HL-60 (cell line): ENCODE data around the gene WDR17.

Source experiments
- DNase-seq, 2 experiments: peaks; one replicate each; pipeline ENCODE4 v3.0.0-alpha.2; 2010 to 2020; ENCODE audit warnings: low read depth in 1 of 2, low spot score in 1 of 2
- H3K27ac ChIP-seq: fragments of 250-450 bp; sonication (Bioruptor Pico); replicated peaks from 2 replicates; pipeline ENCODE4 v1.5.1; 2020; ENCODE audit warnings: mild to moderate bottlenecking, moderate library complexity
- H3K27me3 ChIP-seq: fragments of 250-450 bp; sonication (Bioruptor Pico); 2 replicates; pipeline ENCODE4 v1.5.1; 2021; ENCODE audit warnings: mild to moderate bottlenecking, moderate library complexity; ENCODE audit not compliant: insufficient read depth, poor library complexity, severe bottlenecking
- H3K4me3 ChIP-seq: replicated peaks from 2 replicates; pipeline ENCODE4 v1.5.1; 2011; ENCODE audit warnings: mild to moderate bottlenecking, control low read depth, low read length; ENCODE audit not compliant: insufficient read depth
- GABPA ChIP-seq: IDR thresholded peaks from 2 replicates; pipeline ENCODE4 v1.6.1; 2012; ENCODE audit warnings: low read depth
- POLR2AphosphoS5 ChIP-seq: IDR thresholded peaks from 2 replicates; pipeline ENCODE4 v1.6.1; 2012; ENCODE audit warnings: low read depth
- SPI1 ChIP-seq: IDR thresholded peaks from 2 replicates; pipeline ENCODE4 v1.6.1; 2012; ENCODE audit warnings: low read depth, mild to moderate bottlenecking, borderline replicate concordance
- TF ChIP-seq, protein P1 (sequence below): IDR thresholded peaks from one replicate; pipeline ENCODE4 v1.5.1; 2011; ENCODE audit warnings: low read length, control low read depth, inconsistent platforms; ENCODE audit not compliant: insufficient read depth
- TF ChIP-seq, protein P2 (sequence below): IDR thresholded peaks from 2 replicates; pipeline ENCODE4 v1.6.1; 2012; ENCODE audit warnings: low read depth; ENCODE audit not compliant: insufficient replicate concordance

WDR17 gene

DNA sequence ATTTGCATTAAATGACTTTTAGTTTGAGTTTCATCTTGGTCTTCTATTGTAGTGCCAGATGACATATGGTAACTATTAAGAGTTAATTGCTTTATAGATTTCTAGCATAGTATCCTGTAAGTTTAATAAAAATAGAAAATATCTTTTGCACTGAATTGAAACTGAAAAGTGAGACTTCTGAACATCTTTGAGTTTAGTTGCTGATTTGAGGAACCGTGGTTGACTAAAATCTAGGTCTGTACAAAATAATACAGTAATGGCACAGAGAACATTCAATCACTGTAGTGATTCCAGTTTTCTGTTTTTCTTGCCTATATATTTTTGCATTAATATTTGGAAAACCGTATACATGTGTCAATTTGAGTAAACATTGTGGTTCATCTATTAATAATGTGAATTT, 69.0 kb downstream of the WDR17 start:
- DNase-seq = no peak
- Histone ChIP-seq H3K27me3 (no peaks in the 10 kb centered on the region), H3K4me3 (no peak overlapping the region), H3K27ac (no peak overlapping the region)
- TF ChIP-seq, protein P1, sequence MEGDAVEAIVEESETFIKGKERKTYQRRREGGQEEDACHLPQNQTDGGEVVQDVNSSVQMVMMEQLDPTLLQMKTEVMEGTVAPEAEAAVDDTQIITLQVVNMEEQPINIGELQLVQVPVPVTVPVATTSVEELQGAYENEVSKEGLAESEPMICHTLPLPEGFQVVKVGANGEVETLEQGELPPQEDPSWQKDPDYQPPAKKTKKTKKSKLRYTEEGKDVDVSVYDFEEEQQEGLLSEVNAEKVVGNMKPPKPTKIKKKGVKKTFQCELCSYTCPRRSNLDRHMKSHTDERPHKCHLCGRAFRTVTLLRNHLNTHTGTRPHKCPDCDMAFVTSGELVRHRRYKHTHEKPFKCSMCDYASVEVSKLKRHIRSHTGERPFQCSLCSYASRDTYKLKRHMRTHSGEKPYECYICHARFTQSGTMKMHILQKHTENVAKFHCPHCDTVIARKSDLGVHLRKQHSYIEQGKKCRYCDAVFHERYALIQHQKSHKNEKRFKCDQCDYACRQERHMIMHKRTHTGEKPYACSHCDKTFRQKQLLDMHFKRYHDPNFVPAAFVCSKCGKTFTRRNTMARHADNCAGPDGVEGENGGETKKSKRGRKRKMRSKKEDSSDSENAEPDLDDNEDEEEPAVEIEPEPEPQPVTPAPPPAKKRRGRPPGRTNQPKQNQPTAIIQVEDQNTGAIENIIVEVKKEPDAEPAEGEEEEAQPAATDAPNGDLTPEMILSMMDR = no peak
- TF ChIP-seq GABPA = no peak
- TF ChIP-seq SPI1 = no peak
- TF ChIP-seq POLR2AphosphoS5 = no peak
- TF ChIP-seq, protein P2, sequence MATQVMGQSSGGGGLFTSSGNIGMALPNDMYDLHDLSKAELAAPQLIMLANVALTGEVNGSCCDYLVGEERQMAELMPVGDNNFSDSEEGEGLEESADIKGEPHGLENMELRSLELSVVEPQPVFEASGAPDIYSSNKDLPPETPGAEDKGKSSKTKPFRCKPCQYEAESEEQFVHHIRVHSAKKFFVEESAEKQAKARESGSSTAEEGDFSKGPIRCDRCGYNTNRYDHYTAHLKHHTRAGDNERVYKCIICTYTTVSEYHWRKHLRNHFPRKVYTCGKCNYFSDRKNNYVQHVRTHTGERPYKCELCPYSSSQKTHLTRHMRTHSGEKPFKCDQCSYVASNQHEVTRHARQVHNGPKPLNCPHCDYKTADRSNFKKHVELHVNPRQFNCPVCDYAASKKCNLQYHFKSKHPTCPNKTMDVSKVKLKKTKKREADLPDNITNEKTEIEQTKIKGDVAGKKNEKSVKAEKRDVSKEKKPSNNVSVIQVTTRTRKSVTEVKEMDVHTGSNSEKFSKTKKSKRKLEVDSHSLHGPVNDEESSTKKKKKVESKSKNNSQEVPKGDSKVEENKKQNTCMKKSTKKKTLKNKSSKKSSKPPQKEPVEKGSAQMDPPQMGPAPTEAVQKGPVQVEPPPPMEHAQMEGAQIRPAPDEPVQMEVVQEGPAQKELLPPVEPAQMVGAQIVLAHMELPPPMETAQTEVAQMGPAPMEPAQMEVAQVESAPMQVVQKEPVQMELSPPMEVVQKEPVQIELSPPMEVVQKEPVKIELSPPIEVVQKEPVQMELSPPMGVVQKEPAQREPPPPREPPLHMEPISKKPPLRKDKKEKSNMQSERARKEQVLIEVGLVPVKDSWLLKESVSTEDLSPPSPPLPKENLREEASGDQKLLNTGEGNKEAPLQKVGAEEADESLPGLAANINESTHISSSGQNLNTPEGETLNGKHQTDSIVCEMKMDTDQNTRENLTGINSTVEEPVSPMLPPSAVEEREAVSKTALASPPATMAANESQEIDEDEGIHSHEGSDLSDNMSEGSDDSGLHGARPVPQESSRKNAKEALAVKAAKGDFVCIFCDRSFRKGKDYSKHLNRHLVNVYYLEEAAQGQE = no peak

DNA sequence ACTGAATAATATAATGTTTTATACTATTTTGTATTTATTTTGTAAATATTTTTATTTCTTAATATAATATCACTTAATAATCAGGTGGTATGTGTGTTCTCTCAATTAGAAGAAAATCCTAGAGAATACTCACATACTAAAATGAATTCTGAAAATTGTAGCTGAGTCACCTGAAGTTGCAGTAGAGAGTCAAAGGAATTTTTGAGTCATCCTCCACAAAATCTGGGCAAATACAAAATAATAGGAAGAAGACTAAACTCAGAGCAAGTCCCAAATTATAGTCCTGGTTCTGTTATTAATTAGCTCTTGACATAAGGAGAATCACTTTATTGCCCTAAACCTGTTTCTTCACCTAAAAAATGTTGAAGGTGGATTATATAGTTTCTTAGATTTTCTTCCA, 72.0 kb downstream of the WDR17 start:
- Histone ChIP-seq H3K27me3 (no peaks in the 10 kb centered on the region), H3K4me3 (no peak overlapping the region), H3K27ac (no peak overlapping the region)
- TF ChIP-seq, protein P1 = no peak
- no peak for TF ChIP-seq GABPA
- TF ChIP-seq SPI1 = no peak
- TF ChIP-seq, protein P2 = no peak
- no peak for TF ChIP-seq POLR2AphosphoS5
- no peak for DNase-seq

DNA sequence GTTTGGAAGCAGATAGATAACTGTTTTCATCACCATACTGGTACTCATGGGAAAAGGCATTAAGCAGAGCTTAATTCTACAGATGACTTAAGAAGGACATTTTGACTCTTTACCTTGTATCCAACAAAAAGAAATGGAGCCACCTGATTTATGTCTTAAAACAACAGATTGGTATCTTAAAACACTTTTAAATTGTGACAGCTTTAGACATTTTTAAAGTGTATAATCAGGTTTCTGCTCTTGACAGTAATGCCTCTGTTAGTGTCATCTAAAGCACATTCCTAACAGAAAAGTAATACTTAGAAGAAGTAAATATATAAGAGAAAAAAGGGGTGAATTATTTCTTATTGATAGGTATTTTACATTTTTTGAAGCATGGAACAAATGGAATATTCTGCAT, 73.9 kb downstream of the WDR17 start:
- H3K27me3 ChIP-seq = no peaks in the 10 kb centered on the region
- TF ChIP-seq POLR2AphosphoS5 = no peak
- TF ChIP-seq, protein P1 = no peak
- no peak for TF ChIP-seq GABPA
- no peak for TF ChIP-seq SPI1
- H3K4me3 ChIP-seq = no peak overlapping the region
- no peak for DNase-seq
- no peak overlapping the region for H3K27ac ChIP-seq

DNA sequence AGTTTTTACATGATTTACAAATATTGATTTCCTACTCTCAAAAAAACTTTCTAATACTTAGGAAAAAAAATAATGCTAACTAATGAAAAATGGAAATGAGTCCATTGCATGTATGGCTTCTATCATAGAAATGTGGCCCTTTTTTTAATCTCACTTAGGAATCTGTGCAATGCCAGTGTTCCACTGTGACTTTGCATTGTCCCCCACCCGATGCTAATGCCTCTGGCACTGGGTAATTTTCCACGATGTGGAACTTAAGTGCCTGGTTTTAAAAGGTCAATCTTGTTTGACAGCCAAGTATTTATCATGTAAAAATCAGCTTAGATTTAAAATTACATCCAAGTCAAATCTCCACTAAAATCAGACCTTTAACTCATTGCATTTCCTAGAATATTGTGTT, 76.6 kb downstream of the WDR17 start:
- DNase-seq = no peak
- Histone ChIP-seq H3K27ac (no peak overlapping the region), H3K27me3 (no peaks in the 10 kb centered on the region), H3K4me3 (no peak overlapping the region)
- TF ChIP-seq, protein P1 = no peak
- no peak for TF ChIP-seq POLR2AphosphoS5
- TF ChIP-seq, protein P2 = no peak
- no peak for TF ChIP-seq GABPA
- TF ChIP-seq SPI1 = no peak
